Suprapubic skin (tissue), 4 donors: ENCODE data around the gene COX4I1. TPM values are rescaled to one million over a fixed set of nuclear protein-coding genes. Genes with fewer than 3 reads are reported as not detected.

Source experiments
- DNase-seq, 2 donors: peaks; one replicate each; pipeline ENCODE4 v3.0.0-alpha.2; 2019; ENCODE audit warnings: low spot score in 2 of 2
- H3K27ac ChIP-seq: fragments of 200-600 bp; sonication (generic); one replicate; pipeline ENCODE4 v1.5.1; 2019
- H3K27me3 ChIP-seq: fragments of 200-600 bp; sonication (generic); one replicate; pipeline ENCODE4 v1.5.1; 2019
- H3K36me3 ChIP-seq: fragments of 200-600 bp; sonication (generic); one replicate; pipeline ENCODE4 v1.5.1; 2019
- H3K4me1 ChIP-seq: fragments of 200-600 bp; sonication (generic); one replicate; pipeline ENCODE4 v1.5.1; 2019
- H3K4me3 ChIP-seq: fragments of 200-600 bp; sonication (generic); one replicate; pipeline ENCODE4 v1.5.1; 2019; ENCODE audit warnings: mild to moderate bottlenecking
- H3K9me3 ChIP-seq: fragments of 200-600 bp; sonication (generic); one replicate; pipeline ENCODE4 v1.5.1; 2019
- EP300 ChIP-seq: sonication (generic); formaldehyde crosslinking; IDR thresholded peaks from one replicate; pipeline ENCODE4 v1.6.1; 2017; ENCODE audit warnings: antibody characterized with exemption
- POLR2A ChIP-seq, 2 donors: fragments of 450-650 bp; IDR thresholded peaks; one replicate each; pipeline ENCODE4 v1.6.1; 2017; ENCODE audit warnings: antibody characterized with exemption in 2 of 2, mild to moderate bottlenecking in 2 of 2, moderate library complexity in 2 of 2
- POLR2AphosphoS5 ChIP-seq, 3 donors: sonication (generic); formaldehyde crosslinking; IDR thresholded peaks; one replicate each; pipeline ENCODE4 v1.6.1; 2017; ENCODE audit warnings: antibody characterized with exemption in 3 of 3
- WGBS: methylation state at CpG from one replicate; pipeline ENCODE4 v1.1.5; 2018; 5-methylcytosine and 5-hydroxymethylcytosine counted together
- total RNA-seq, 4 donors: library from RNA; depleted of rRNA; stranded (reverse); fragments of >200 nt; gene quantifications; one replicate each; pipeline ENCODE4 v1.1.0, GENCODE V29; 2016
- TF ChIP-seq, protein P1 (sequence below), 2 donors: fragments of 200-600 bp in 1 of 2; fragments of 450-650 bp in 1 of 2; sonication (generic) in 1 of 2; IDR thresholded peaks; one replicate each; pipeline ENCODE4 v1.5.1; 2016 to 2019; ENCODE audit warnings: antibody characterized with exemption in 2 of 2, mild to moderate bottlenecking in 1 of 2, moderate library complexity in 1 of 2

The COX4I1 gene
- total RNA-seq, 4 donors from 2014 or later = 369 to 505 (median 459) TPM

DNA sequence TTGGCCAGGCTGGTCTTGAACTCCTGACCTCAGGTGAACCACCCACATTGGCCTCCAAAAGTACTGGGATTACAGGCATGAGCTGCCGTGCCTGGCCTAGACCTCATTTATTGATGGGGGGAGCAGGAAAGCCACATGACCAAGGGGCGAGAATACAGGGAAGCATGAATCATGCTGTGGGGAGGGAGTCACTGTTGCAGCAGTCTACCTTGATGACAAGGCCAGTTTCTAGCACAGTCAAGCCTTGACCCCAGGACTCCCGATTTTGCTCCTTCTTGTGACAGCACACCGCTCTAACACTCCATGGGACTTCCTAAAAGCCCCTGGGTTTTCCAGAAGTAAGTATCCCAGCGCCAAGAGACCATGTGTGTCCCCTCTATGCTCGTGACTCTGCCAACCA lies 56.6 kb downstream of the COX4I1 start:
- WGBS = 73% methylated on average over 6 of the region's 6 CpGs
- Histone ChIP-seq H3K27me3 (peaks cover 36% of the 10 kb centered on the region), H3K4me3 (no peak overlapping the region), H3K36me3 (no peaks in the 10 kb centered on the region), H3K27ac (no peak overlapping the region), H3K9me3 (no peaks in the 10 kb centered on the region), H3K4me1 (no peaks in the 10 kb centered on the region)
- no peak for DNase-seq
- TF ChIP-seq POLR2AphosphoS5 (IDR thresholded peaks at IDR 0.05) = no peak
- no peak for TF ChIP-seq EP300

DNA sequence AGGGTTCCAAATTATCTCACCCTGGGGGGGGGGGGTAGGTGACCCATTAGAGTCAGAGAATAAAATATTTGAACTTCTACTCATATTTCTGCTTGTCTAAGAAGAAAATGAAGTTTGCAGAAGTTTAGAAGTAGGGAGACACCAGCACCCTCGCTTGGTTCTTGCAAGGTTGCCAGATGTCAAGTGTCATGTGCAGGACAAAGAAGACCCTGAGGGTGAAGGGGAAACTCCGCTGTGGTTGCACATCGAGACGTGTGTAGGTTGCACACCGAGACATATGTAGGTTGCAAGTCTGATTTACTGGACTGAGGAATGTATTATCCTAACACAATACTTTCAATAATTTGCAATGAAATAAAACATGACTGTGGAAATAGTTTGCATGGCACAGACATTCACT lies 57.1 kb downstream of the COX4I1 start:
- H3K36me3 ChIP-seq = no peaks in the 10 kb centered on the region
- DNase-seq = no peak
- no peak overlapping the region for H3K4me3 ChIP-seq
- no peaks in the 10 kb centered on the region for H3K9me3 ChIP-seq
- WGBS = 45% methylated on average over 5 of the region's 5 CpGs
- peaks cover 34% of the 10 kb centered on the region for H3K27me3 ChIP-seq
- H3K4me1 ChIP-seq = no peaks in the 10 kb centered on the region
- TF ChIP-seq, protein P1, sequence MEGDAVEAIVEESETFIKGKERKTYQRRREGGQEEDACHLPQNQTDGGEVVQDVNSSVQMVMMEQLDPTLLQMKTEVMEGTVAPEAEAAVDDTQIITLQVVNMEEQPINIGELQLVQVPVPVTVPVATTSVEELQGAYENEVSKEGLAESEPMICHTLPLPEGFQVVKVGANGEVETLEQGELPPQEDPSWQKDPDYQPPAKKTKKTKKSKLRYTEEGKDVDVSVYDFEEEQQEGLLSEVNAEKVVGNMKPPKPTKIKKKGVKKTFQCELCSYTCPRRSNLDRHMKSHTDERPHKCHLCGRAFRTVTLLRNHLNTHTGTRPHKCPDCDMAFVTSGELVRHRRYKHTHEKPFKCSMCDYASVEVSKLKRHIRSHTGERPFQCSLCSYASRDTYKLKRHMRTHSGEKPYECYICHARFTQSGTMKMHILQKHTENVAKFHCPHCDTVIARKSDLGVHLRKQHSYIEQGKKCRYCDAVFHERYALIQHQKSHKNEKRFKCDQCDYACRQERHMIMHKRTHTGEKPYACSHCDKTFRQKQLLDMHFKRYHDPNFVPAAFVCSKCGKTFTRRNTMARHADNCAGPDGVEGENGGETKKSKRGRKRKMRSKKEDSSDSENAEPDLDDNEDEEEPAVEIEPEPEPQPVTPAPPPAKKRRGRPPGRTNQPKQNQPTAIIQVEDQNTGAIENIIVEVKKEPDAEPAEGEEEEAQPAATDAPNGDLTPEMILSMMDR (IDR thresholded peaks at IDR 0.05) = no peak
- no peak for TF ChIP-seq POLR2A (IDR thresholded peaks at IDR 0.05)
- TF ChIP-seq EP300 = no peak
- no peak for TF ChIP-seq POLR2AphosphoS5 (IDR thresholded peaks at IDR 0.05)
- no peak overlapping the region for H3K27ac ChIP-seq

Other genes with a start within 250 kb of the COX4I1 start
- 100 to 1,000 TPM in 2 of 4 donors, 10 to 100 TPM in 2; 46.7 to 144 (median 96.9) TPM for gene GSE1, start 186.4 kb upstream of the COX4I1 start, total RNA-seq
- 1 to 10 TPM in 3 of 4 donors, not detected in 1; 1.8 to 2.5 (median 1.9) TPM for gene GINS2, start 110.7 kb upstream of the COX4I1 start, total RNA-seq
- 10 to 100 TPM; 11.0 to 13.0 (median 11.4) TPM for gene C16orf74, start 48.6 kb upstream of the COX4I1 start, total RNA-seq
- gene EMC8, start 151 bp upstream of the COX4I1 start, total RNA-seq = 10 to 100 TPM; 20.4 to 39.5 (median 23.9) TPM
- gene IRF8, start 99.5 kb downstream of the COX4I1 start, total RNA-seq = 10 to 100 TPM in 1 of 4 donors, 1 to 10 TPM in 3; 3.5 to 13.3 (median 5.7) TPM